Nephron progenitor cell (in vitro differentiated cells): Measurements from ENCODE around the gene HRC.

Experiments used
- DNase-seq: peaks from one replicate; pipeline ENCODE4 v3.0.0; 2021
- H3K27ac Mint-ChIP-seq: 2 replicates; pipeline ENCODE4 v1.8.0; 2021; ENCODE audit warnings: mild to moderate bottlenecking, moderate library complexity, mixed read lengths
- H3K27me3 Mint-ChIP-seq: 2 replicates; pipeline ENCODE4 v1.8.0; 2021; ENCODE audit warnings: mild to moderate bottlenecking, low read depth, mixed read lengths; ENCODE audit not compliant: poor library complexity
- H3K36me3 Mint-ChIP-seq: 2 replicates; pipeline ENCODE4 v1.8.0; 2021; ENCODE audit warnings: low read depth, mixed read lengths
- H3K4me1 Mint-ChIP-seq: 2 replicates; pipeline ENCODE4 v1.8.0; 2021; ENCODE audit warnings: mixed read lengths
- H3K4me3 Mint-ChIP-seq: 2 replicates; pipeline ENCODE4 v1.8.0; 2021; ENCODE audit warnings: mild to moderate bottlenecking, moderate library complexity, mixed read lengths
- H3K9me3 Mint-ChIP-seq: 2 replicates; pipeline ENCODE4 v1.8.0; 2021; ENCODE audit warnings: mild to moderate bottlenecking, moderate library complexity, mixed read lengths
- TF ChIP-seq, protein P1 (sequence below): fragments of 200-600 bp; sonication (generic); IDR thresholded peaks from 2 replicates; pipeline ENCODE4 v1.5.0; 2021; ENCODE audit warnings: antibody characterized with exemption

Gene HRC

GRCh38 chr19:49114630-49115363 is 40.4 kb downstream of the HRC start:
- TF ChIP-seq, protein P1, sequence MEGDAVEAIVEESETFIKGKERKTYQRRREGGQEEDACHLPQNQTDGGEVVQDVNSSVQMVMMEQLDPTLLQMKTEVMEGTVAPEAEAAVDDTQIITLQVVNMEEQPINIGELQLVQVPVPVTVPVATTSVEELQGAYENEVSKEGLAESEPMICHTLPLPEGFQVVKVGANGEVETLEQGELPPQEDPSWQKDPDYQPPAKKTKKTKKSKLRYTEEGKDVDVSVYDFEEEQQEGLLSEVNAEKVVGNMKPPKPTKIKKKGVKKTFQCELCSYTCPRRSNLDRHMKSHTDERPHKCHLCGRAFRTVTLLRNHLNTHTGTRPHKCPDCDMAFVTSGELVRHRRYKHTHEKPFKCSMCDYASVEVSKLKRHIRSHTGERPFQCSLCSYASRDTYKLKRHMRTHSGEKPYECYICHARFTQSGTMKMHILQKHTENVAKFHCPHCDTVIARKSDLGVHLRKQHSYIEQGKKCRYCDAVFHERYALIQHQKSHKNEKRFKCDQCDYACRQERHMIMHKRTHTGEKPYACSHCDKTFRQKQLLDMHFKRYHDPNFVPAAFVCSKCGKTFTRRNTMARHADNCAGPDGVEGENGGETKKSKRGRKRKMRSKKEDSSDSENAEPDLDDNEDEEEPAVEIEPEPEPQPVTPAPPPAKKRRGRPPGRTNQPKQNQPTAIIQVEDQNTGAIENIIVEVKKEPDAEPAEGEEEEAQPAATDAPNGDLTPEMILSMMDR: no peak
- Mint-ChIP-seq H3K9me3 (no peaks in the 10 kb centered on the region), H3K36me3 (no peaks in the 10 kb centered on the region), H3K27me3 (peaks cover 18% of the 10 kb centered on the region), H3K4me1 (peaks cover 47% of the 10 kb centered on the region), H3K4me3 (peak overlapping the region; percentile 85), H3K27ac (no peak overlapping the region)
- DNase-seq: peak; percentile 77

DNA sequence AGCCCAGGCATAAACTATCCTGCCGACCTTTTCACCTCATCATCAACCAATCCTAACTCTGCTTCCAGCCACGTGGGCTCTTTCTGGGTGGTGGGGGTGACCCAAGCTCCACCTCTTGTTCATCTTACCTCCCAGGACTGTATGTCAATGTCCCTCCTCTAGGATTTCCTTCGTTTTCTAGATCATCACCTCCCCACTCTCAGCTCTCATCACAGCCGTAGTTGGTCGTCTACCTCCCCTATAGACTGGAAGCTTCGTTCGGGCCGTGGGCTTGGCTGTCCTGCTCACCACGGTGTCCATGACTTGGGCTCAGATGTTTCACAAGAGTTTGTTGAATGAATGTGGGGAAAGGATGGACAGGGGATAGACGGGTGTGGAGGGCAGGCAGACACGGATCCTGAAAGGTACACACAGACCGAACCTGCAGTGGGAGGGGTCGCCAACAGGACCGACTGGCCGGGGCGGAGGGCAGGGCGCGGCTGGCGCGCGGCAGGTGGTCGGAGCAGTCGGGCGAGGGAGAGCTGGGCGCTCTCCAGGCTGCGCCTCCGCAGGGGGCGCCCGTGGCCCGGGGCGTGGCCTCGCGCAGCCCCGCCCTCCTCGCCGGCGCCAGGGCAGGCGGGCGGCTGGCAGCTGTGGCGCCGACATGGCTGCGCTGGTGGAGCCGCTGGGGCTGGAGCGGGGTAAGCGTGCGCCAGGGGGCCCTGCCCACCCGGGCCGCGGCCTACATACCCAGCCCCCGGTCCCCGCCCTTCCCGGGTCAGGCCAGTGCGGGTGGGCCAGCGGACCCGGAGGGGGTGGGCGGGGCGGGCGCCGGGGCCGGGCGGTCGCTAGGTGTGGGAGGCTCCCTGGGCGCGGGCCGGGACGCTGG is 41.2 kb downstream of the HRC start, which contains the start of gene LIN7B:
Gene LIN7B, plus strand, starts transcription at position 609 of the 868 bp plus-strand sequence. Its CDS starts 35 bp downstream, at position 644.
- peak; percentile 81 for DNase-seq
- Mint-ChIP-seq H3K27me3 (peaks cover 15% of the 10 kb centered on the region), H3K27ac (peak within 1 kb of the TSS; percentile 21), H3K4me3 (peak within 1 kb of the TSS; percentile 85), H3K9me3 (no peaks in the 10 kb centered on the region), H3K36me3 (peaks cover 7% of the 10 kb centered on the region), H3K4me1 (peaks cover 47% of the 10 kb centered on the region)
- TF ChIP-seq, protein P1: no peak

GRCh38 chr19:49111218-49111998 is 43.8 kb downstream of the HRC start:
- H3K27me3 Mint-ChIP-seq: peaks cover 11% of the 10 kb centered on the region
- H3K9me3 Mint-ChIP-seq: no peaks in the 10 kb centered on the region
- H3K36me3 Mint-ChIP-seq: peaks cover 26% of the 10 kb centered on the region
- H3K4me1 Mint-ChIP-seq: peaks cover 35% of the 10 kb centered on the region
- TF ChIP-seq, protein P1: no peak
- H3K27ac Mint-ChIP-seq: no peak overlapping the region
- DNase-seq: no peak
- no peak overlapping the region for H3K4me3 Mint-ChIP-seq

DNA sequence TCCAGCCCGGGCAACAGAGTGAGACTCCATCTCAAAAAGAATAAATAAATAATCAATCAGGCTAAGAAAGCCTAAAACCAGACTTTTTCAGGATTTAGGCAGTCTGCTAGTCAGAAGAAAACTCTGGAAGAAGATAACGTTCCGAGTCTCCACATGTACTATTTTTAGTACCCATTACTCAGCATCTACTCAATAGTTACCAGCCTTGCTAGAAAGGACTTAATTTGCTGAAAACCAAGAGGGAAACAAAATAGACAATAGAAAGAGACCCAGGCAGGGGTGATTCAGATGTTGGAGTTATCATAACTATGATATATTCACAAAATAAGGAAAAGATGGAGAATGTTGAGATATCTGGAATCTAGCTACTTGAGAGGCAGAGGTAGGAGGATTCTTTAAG is 44.6 kb downstream of the HRC start:
- peaks cover 8% of the 10 kb centered on the region for H3K27me3 Mint-ChIP-seq
- no peak overlapping the region for H3K27ac Mint-ChIP-seq
- no peaks in the 10 kb centered on the region for H3K9me3 Mint-ChIP-seq
- peaks cover 34% of the 10 kb centered on the region for H3K36me3 Mint-ChIP-seq
- no peak for DNase-seq
- TF ChIP-seq, protein P1: no peak
- no peak overlapping the region for H3K4me3 Mint-ChIP-seq
- H3K4me1 Mint-ChIP-seq: peaks cover 36% of the 10 kb centered on the region

DNA sequence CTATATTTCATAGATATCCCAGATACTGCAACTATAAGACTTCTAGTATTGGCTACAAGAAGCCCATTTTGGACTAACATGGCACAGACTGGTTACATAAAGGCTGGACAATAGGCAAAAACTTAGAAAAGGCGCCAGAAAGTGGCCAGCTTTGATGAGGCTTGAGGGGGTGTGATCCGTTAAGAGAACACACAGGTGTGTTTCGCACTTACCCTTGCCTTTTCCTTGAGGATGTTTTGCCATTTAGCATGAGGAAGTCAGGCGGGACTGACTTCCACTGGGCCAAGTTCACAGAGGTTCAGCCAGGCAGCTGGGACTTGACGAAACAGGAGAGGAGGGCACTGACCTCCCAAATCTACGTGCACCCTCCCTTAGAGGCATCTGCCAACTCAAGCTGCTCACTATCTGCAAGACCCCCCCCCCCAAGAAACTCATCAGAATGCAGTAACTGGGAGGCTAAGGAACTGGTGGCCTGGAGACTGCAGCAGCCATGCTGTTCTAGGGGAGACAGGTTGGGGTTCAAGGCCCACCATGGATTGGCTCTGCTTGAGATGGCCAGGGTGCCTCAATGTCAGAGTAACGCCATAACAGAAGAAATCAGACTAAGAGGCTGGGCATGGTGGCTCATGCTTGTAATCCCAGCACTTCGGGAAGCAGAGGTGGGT is 45.5 kb downstream of the HRC start:
- Mint-ChIP-seq H3K36me3 (peaks cover 41% of the 10 kb centered on the region), H3K27me3 (peaks cover 8% of the 10 kb centered on the region), H3K4me1 (peaks cover 38% of the 10 kb centered on the region), H3K27ac (peak overlapping the region; percentile 92), H3K9me3 (no peaks in the 10 kb centered on the region), H3K4me3 (no peak overlapping the region)
- DNase-seq: no peak
- TF ChIP-seq, protein P1: no peak
